ENCODE data around the gene DLEC1.
"Not testable (repeated sequence)": the region's sequence is repeated elsewhere in the genome, so short reads cannot be mapped to it uniquely, and the experiment has no call there.

DLEC1 gene

DNA sequence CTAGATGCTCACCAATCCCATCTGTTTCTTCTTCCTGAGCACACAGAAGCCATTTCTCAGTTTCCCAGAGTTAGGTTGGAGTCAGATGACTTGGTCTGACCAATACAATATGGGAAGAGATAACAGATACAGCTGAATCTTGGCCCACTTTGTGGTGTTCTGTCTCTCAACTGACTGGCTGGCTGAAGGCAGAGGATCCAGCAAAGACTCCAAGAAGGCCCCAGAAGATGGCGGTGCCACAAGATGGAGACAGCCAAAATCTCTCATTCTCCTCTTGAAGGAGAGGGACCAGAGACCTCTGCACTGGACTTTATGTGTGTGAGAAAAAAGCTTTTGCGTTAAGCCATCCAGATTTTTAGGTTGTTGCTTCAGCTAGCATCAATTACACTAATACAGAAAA, 118.1 kb downstream of the DLEC1 start:
- TF ChIP-seq, protein P1, sequence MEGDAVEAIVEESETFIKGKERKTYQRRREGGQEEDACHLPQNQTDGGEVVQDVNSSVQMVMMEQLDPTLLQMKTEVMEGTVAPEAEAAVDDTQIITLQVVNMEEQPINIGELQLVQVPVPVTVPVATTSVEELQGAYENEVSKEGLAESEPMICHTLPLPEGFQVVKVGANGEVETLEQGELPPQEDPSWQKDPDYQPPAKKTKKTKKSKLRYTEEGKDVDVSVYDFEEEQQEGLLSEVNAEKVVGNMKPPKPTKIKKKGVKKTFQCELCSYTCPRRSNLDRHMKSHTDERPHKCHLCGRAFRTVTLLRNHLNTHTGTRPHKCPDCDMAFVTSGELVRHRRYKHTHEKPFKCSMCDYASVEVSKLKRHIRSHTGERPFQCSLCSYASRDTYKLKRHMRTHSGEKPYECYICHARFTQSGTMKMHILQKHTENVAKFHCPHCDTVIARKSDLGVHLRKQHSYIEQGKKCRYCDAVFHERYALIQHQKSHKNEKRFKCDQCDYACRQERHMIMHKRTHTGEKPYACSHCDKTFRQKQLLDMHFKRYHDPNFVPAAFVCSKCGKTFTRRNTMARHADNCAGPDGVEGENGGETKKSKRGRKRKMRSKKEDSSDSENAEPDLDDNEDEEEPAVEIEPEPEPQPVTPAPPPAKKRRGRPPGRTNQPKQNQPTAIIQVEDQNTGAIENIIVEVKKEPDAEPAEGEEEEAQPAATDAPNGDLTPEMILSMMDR (IDR thresholded peaks at IDR 0.05), result no peak
- no peaks in the 10 kb centered on the region for H3K9me3 Mint-ChIP-seq
- H3K36me3 Mint-ChIP-seq (ENCODE audit: low read depth), result no peaks in the 10 kb centered on the region
- H3K4me1 Mint-ChIP-seq, result no peaks in the 10 kb centered on the region
- no peak overlapping the region for H3K27ac Mint-ChIP-seq
- no peak overlapping the region for H3K4me3 Mint-ChIP-seq
- H3K27me3 Mint-ChIP-seq (ENCODE audit: low read depth, poor library complexity), result peaks cover 9% of the 10 kb centered on the region
- no peak for DNase-seq

DNA sequence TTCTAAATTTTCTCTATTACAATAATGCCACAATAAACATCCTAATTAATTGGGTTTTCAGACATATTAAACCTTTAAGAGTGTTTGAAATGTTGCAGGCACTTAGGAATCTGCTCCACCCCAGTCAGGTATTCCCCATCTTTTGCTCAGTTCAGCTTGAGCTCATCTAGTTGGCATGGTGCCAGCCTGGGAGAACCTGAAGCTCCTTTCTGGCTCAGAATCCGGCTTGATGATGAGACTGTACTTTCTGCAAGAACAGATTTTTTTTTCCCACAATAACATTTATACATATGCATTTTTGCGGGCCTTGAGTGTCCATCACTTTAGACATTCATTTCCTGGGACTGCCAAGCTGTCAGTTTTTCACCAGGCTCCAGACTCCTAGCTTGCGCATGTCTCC, 118.6 kb downstream of the DLEC1 start:
- Mint-ChIP-seq H3K27me3 (ENCODE audit: low read depth, poor library complexity) (peaks cover 9% of the 10 kb centered on the region), H3K4me3 (no peak overlapping the region), H3K9me3 (no peaks in the 10 kb centered on the region), H3K27ac (no peak overlapping the region), H3K36me3 (ENCODE audit: low read depth) (no peaks in the 10 kb centered on the region), H3K4me1 (no peaks in the 10 kb centered on the region)
- TF ChIP-seq, protein P1 (IDR thresholded peaks at IDR 0.05), result no peak
- no peak for DNase-seq

- no peak overlapping the region for H3K27ac Mint-ChIP-seq
- no peak for DNase-seq
- H3K9me3 Mint-ChIP-seq, result no peaks in the 10 kb centered on the region
- no peaks in the 10 kb centered on the region for H3K4me1 Mint-ChIP-seq
- peaks cover 7% of the 10 kb centered on the region for H3K27me3 Mint-ChIP-seq (ENCODE audit: low read depth, poor library complexity)
- no peaks in the 10 kb centered on the region for H3K36me3 Mint-ChIP-seq (ENCODE audit: low read depth)
- TF ChIP-seq, protein P1 (IDR thresholded peaks at IDR 0.05), result no peak
- H3K4me3 Mint-ChIP-seq, result no peak overlapping the region
Measured at GRCh38 chr3:38158472-38158871, 119.5 kb downstream of the DLEC1 start.

- not testable (repeated sequence) for DNase-seq; H3K36me3 Mint-ChIP-seq (ENCODE audit: low read depth); H3K4me1 Mint-ChIP-seq; H3K4me3 Mint-ChIP-seq; H3K9me3 Mint-ChIP-seq; H3K27ac Mint-ChIP-seq; H3K27me3 Mint-ChIP-seq (ENCODE audit: low read depth, poor library complexity)
Measured at GRCh38 chr3:38160704-38161103, 121.7 kb downstream of the DLEC1 start.

DNA sequence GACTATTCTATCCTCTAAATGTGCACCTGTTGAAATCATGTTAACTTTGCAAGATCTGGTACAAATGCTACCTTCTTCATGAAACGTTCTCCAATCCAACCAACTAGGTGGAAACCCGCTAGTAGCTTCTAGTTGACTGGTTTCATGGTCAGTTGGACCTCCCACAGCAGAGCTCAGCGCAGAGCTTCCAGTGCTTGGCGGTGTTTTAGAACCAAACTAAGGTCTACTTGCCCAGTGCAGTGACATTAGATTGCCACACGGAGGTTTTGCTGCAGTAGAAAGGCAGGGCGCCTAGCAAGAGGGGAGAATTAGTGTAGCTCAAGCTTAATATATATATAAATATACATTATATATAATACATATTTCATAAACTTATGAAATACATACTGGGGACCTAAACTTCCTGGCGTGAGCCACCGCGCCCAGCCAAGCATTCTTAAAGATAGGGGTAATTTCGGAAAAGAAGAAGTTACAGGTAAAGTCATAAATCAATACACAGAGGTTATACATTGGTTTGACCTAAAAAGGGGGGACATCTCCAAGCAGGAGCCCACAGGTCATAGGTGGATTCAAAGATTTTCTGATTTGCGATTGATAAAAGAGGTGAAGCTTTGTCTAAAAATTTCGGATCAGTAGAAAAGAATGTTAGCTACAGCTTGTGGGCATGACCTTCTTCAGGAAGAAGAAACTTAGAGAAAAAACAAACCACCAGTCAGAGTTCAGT, 124.3 kb downstream of the DLEC1 start:
- peak overlapping the region; percentile 49 for H3K4me3 Mint-ChIP-seq
- no peak for DNase-seq
- peaks cover 19% of the 10 kb centered on the region for H3K36me3 Mint-ChIP-seq (ENCODE audit: low read depth)
- no peaks in the 10 kb centered on the region for H3K9me3 Mint-ChIP-seq
- peaks cover 32% of the 10 kb centered on the region for H3K4me1 Mint-ChIP-seq
- peaks cover 3% of the 10 kb centered on the region for H3K27me3 Mint-ChIP-seq (ENCODE audit: low read depth, poor library complexity)
- no peak overlapping the region for H3K27ac Mint-ChIP-seq
- TF ChIP-seq, protein P1 (IDR thresholded peaks at IDR 0.05), result no peak

GRCh38 chr3:38163841-38164642, 125.0 kb downstream of the DLEC1 start:
- Mint-ChIP-seq H3K4me3 (peak overlapping the region; percentile 99), H3K27me3 (ENCODE audit: low read depth, poor library complexity) (peaks cover 3% of the 10 kb centered on the region), H3K4me1 (peaks cover 37% of the 10 kb centered on the region), H3K36me3 (ENCODE audit: low read depth) (peaks cover 24% of the 10 kb centered on the region), H3K9me3 (no peaks in the 10 kb centered on the region), H3K27ac (peak overlapping the region; percentile 100)
- no peak for DNase-seq
- TF ChIP-seq, protein P1 (IDR thresholded peaks at IDR 0.05), result no peak

Data from nephron progenitor cell (in vitro differentiated cells).